ENCODE results near the gene ELOVL2. TPM values are rescaled to one million over a fixed set of nuclear protein-coding genes. Genes with fewer than 3 reads are reported as not detected.

The ELOVL2 gene
- total RNA-seq, 1 donor = not detected

GRCh38 chr6:11066505-11067347 lies 22.6 kb upstream of the ELOVL2 start:
- H3K4me1 ChIP-seq (ENCODE audit: insufficient read depth, low read length) = no peaks in the 10 kb centered on the region
- H3K27me3 ChIP-seq (ENCODE audit: insufficient read depth, low read length) = peaks cover 3% of the 10 kb centered on the region
- no peak overlapping the region for H3K4me3 ChIP-seq (ENCODE audit: low read length)
- H3K9me3 ChIP-seq (ENCODE audit: low read depth, low read length) = no peaks in the 10 kb centered on the region

- Histone ChIP-seq H3K4me1 (ENCODE audit: insufficient read depth, low read length) (no peaks in the 10 kb centered on the region), H3K4me3 (ENCODE audit: low read length) (no peak overlapping the region), H3K9me3 (ENCODE audit: low read depth, low read length) (no peaks in the 10 kb centered on the region), H3K27me3 (ENCODE audit: insufficient read depth, low read length) (peaks cover 3% of the 10 kb centered on the region)
Observed at GRCh38 chr6:11065436-11066202, 21.5 kb upstream of the ELOVL2 start.

GRCh38 chr6:11064836-11065235 lies 20.7 kb upstream of the ELOVL2 start:
- Histone ChIP-seq H3K9me3 (ENCODE audit: low read depth, low read length) (no peaks in the 10 kb centered on the region), H3K4me1 (ENCODE audit: insufficient read depth, low read length) (no peaks in the 10 kb centered on the region), H3K4me3 (ENCODE audit: low read length) (no peak overlapping the region), H3K27me3 (ENCODE audit: insufficient read depth, low read length) (peaks cover 3% of the 10 kb centered on the region)

- Histone ChIP-seq H3K27me3 (ENCODE audit: insufficient read depth, low read length) (peaks cover 3% of the 10 kb centered on the region), H3K9me3 (ENCODE audit: low read depth, low read length) (no peaks in the 10 kb centered on the region), H3K4me1 (ENCODE audit: insufficient read depth, low read length) (no peaks in the 10 kb centered on the region), H3K4me3 (ENCODE audit: low read length) (no peak overlapping the region)
Observed at GRCh38 chr6:11062715-11063114, 18.6 kb upstream of the ELOVL2 start.

- Histone ChIP-seq H3K27me3 (ENCODE audit: insufficient read depth, low read length) (peaks cover 3% of the 10 kb centered on the region), H3K9me3 (ENCODE audit: low read depth, low read length) (no peaks in the 10 kb centered on the region), H3K4me3 (ENCODE audit: low read length) (no peak overlapping the region), H3K4me1 (ENCODE audit: insufficient read depth, low read length) (no peaks in the 10 kb centered on the region)
Observed at GRCh38 chr6:11062083-11062482, 18.0 kb upstream of the ELOVL2 start.

- Histone ChIP-seq H3K9me3 (ENCODE audit: low read depth, low read length) (no peaks in the 10 kb centered on the region), H3K27me3 (ENCODE audit: insufficient read depth, low read length) (peaks cover 3% of the 10 kb centered on the region), H3K4me1 (ENCODE audit: insufficient read depth, low read length) (no peaks in the 10 kb centered on the region), H3K4me3 (ENCODE audit: low read length) (no peak overlapping the region)
Observed at GRCh38 chr6:11058406-11058805, 14.3 kb upstream of the ELOVL2 start.

GRCh38 chr6:11056871-11057270 lies 12.8 kb upstream of the ELOVL2 start:
- Histone ChIP-seq H3K27me3 (ENCODE audit: insufficient read depth, low read length) (no peaks in the 10 kb centered on the region), H3K4me3 (ENCODE audit: low read length) (no peak overlapping the region), H3K4me1 (ENCODE audit: insufficient read depth, low read length) (no peaks in the 10 kb centered on the region), H3K9me3 (ENCODE audit: low read depth, low read length) (no peaks in the 10 kb centered on the region)

- Histone ChIP-seq H3K4me3 (ENCODE audit: low read length) (no peak overlapping the region), H3K9me3 (ENCODE audit: low read depth, low read length) (no peaks in the 10 kb centered on the region), H3K27me3 (ENCODE audit: insufficient read depth, low read length) (peaks cover 7% of the 10 kb centered on the region), H3K4me1 (ENCODE audit: insufficient read depth, low read length) (no peaks in the 10 kb centered on the region)
Observed at GRCh38 chr6:11055127-11055627, 11.1 kb upstream of the ELOVL2 start.

GRCh38 chr6:11054722-11055121 lies 10.6 kb upstream of the ELOVL2 start:
- Histone ChIP-seq H3K27me3 (ENCODE audit: insufficient read depth, low read length) (peaks cover 8% of the 10 kb centered on the region), H3K4me1 (ENCODE audit: insufficient read depth, low read length) (no peaks in the 10 kb centered on the region), H3K4me3 (ENCODE audit: low read length) (no peak overlapping the region), H3K9me3 (ENCODE audit: low read depth, low read length) (no peaks in the 10 kb centered on the region)

GRCh38 chr6:11053307-11053706 lies 9.2 kb upstream of the ELOVL2 start:
- Histone ChIP-seq H3K4me1 (ENCODE audit: insufficient read depth, low read length) (no peaks in the 10 kb centered on the region), H3K9me3 (ENCODE audit: low read depth, low read length) (no peaks in the 10 kb centered on the region), H3K27me3 (ENCODE audit: insufficient read depth, low read length) (peaks cover 18% of the 10 kb centered on the region), H3K4me3 (ENCODE audit: low read length) (no peak overlapping the region)

- Histone ChIP-seq H3K27me3 (ENCODE audit: insufficient read depth, low read length) (peaks cover 39% of the 10 kb centered on the region), H3K4me3 (ENCODE audit: low read length) (no peak overlapping the region), H3K4me1 (ENCODE audit: insufficient read depth, low read length) (no peaks in the 10 kb centered on the region)
Observed at GRCh38 chr6:11050731-11051130, 6.6 kb upstream of the ELOVL2 start.

GRCh38 chr6:11044712-11045167 lies 635 bp upstream of the ELOVL2 start:
- Histone ChIP-seq H3K4me3 (ENCODE audit: low read length) (no peak overlapping the region), H3K27me3 (ENCODE audit: insufficient read depth, low read length) (peaks cover 82% of the 10 kb centered on the region), H3K9me3 (ENCODE audit: low read depth, low read length) (no peaks in the 10 kb centered on the region), H3K4me1 (ENCODE audit: insufficient read depth, low read length) (peaks cover 6% of the 10 kb centered on the region)

More at GRCh38 chr6:11050731-11051130, 6.6 kb upstream of the ELOVL2 start:
- H3K9me3 ChIP-seq (ENCODE audit: low read depth, low read length) = no peaks in the 10 kb centered on the region

- peaks cover 85% of the 10 kb centered on the region for H3K27me3 ChIP-seq (ENCODE audit: insufficient read depth, low read length)
- no peaks in the 10 kb centered on the region for H3K9me3 ChIP-seq (ENCODE audit: low read depth, low read length)
- H3K4me1 ChIP-seq (ENCODE audit: insufficient read depth, low read length) = peaks cover 6% of the 10 kb centered on the region
- no peak overlapping the region for H3K4me3 ChIP-seq (ENCODE audit: low read length)
Observed at GRCh38 chr6:11043378-11043960, 636 bp downstream of the ELOVL2 start.

- Histone ChIP-seq H3K9me3 (ENCODE audit: low read depth, low read length) (no peaks in the 10 kb centered on the region), H3K4me3 (ENCODE audit: low read length) (no peak overlapping the region), H3K4me1 (ENCODE audit: insufficient read depth, low read length) (peaks cover 6% of the 10 kb centered on the region), H3K27me3 (ENCODE audit: insufficient read depth, low read length) (peaks cover 86% of the 10 kb centered on the region)
Observed at GRCh38 chr6:11042750-11043377, 1.2 kb downstream of the ELOVL2 start.

All from mononuclear cell (primary cell).